Measurements from ENCODE around the gene COX19.

GRCh38 chr7:1018334-1018695 lies 43.0 kb upstream of the COX19 start:
- TF ChIP-seq POLR2A (IDR thresholded peaks at IDR 0.05; ENCODE audit: extremely low read depth, insufficient read length), result no peak
- TF ChIP-seq CTCF (IDR thresholded peaks at IDR 0.05; ENCODE audit: low read depth, low read length), result no peak

Data from NB4 (cell line).